Measurements from ENCODE around the gene IRX1.

- TF ChIP-seq CTCF (IDR thresholded peaks at IDR 0.05) (no peak), RAD21 (IDR thresholded peaks at IDR 0.05; ENCODE audit: low read length) (no peak), POLR2AphosphoS5 (IDR thresholded peaks at IDR 0.05; ENCODE audit: low read depth, low read length) (no peak), SMC3 (IDR thresholded peaks at IDR 0.05; ENCODE audit: low read depth, low read length) (no peak), RCOR1 (IDR thresholded peaks at IDR 0.05; ENCODE audit: low read length) (no peak), GABPA (IDR thresholded peaks at IDR 0.05; ENCODE audit: low read depth) (no peak), EZH2phosphoT487 (IDR thresholded peaks at IDR 0.05; ENCODE audit: borderline replicate concordance, low read depth) (no peak), MXI1 (IDR thresholded peaks at IDR 0.05; ENCODE audit: low read depth, low read length) (no peak)
- TF ChIP-seq, protein P1, sequence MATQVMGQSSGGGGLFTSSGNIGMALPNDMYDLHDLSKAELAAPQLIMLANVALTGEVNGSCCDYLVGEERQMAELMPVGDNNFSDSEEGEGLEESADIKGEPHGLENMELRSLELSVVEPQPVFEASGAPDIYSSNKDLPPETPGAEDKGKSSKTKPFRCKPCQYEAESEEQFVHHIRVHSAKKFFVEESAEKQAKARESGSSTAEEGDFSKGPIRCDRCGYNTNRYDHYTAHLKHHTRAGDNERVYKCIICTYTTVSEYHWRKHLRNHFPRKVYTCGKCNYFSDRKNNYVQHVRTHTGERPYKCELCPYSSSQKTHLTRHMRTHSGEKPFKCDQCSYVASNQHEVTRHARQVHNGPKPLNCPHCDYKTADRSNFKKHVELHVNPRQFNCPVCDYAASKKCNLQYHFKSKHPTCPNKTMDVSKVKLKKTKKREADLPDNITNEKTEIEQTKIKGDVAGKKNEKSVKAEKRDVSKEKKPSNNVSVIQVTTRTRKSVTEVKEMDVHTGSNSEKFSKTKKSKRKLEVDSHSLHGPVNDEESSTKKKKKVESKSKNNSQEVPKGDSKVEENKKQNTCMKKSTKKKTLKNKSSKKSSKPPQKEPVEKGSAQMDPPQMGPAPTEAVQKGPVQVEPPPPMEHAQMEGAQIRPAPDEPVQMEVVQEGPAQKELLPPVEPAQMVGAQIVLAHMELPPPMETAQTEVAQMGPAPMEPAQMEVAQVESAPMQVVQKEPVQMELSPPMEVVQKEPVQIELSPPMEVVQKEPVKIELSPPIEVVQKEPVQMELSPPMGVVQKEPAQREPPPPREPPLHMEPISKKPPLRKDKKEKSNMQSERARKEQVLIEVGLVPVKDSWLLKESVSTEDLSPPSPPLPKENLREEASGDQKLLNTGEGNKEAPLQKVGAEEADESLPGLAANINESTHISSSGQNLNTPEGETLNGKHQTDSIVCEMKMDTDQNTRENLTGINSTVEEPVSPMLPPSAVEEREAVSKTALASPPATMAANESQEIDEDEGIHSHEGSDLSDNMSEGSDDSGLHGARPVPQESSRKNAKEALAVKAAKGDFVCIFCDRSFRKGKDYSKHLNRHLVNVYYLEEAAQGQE (IDR thresholded peaks at IDR 0.05; ENCODE audit: low read depth, low read length): no peak
- TF ChIP-seq, protein P2, sequence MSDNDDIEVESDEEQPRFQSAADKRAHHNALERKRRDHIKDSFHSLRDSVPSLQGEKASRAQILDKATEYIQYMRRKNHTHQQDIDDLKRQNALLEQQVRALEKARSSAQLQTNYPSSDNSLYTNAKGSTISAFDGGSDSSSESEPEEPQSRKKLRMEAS (IDR thresholded peaks at IDR 0.05; ENCODE audit: low read depth): no peak
Measured at GRCh38 chr5:3613726-3614125, 18.1 kb downstream of the IRX1 start.
